Activated T-cell treated with anti-CD3 and anti-CD28 coated beads for 48 hours (primary cell): ENCODE measurements around the gene SPG7.
"Not testable (repeated sequence)": the region's sequence is repeated elsewhere in the genome, so short reads cannot be mapped to it uniquely, and the experiment has no call there.

Experiments used
- DNase-seq: peaks from one replicate; pipeline ENCODE4 v3.0.0-alpha.2; 2020; ENCODE audit warnings: low read depth

The SPG7 gene

DNA sequence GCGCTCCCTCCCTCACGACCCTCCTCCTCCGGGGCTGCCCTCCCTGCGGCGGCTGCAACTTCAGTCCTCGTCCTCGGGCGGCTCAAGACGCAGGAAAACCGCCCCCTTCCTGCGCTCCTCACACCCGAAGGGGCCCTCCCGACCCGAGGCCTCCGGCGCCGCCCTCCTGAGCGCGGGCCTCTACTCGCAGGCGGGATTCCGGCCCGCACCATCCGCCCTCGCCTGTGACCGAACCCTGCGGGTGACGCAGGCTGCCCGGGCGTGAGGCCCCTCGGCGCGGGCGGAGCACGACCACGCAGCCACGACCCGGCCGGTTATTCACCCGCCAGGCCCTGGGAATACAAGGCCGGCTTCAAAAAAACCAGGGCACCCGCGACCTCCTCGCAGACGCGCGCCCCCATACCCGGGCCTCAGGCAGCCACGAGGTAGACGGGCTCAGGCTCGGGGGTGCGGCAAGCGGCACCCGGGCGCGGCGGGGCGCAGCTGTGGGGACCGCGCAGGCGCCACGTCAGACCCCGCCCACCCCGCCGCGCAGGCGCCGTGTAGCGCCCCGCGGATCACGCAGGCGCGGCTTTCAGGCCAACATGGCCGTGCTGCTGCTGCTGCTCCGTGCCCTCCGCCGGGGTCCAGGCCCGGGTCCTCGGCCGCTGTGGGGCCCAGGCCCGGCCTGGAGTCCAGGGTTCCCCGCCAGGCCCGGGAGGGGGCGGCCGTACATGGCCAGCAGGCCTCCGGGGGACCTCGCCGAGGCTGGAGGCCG lies at the start of gene SPG7:
Gene SPG7 (plus strand): TSS at position 570 of the 757 bp plus-strand sequence. CDS start 15 bp downstream, at position 585.
- DNase-seq: peak; percentile 94

DNA sequence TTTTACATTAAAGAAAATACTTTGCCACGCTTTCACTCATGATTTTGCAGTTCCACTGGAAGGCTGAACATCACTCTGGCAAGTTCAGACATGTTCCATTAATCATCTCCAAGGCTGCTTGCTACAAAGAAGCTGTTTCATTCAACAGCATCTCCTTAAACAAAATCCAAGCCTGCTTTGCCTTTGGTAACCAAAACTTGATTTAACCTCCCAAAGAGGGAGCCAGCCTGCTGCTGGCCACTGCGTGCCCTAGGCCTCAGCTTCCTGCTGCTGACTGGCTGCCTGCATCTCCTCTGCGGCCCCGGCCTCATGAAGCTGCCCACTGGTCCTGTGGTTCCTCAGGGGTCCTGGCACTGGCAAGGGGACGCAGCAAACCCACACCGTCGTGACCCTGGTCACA lies 49.7 kb upstream of the SPG7 start:
- no peak for DNase-seq

DNA sequence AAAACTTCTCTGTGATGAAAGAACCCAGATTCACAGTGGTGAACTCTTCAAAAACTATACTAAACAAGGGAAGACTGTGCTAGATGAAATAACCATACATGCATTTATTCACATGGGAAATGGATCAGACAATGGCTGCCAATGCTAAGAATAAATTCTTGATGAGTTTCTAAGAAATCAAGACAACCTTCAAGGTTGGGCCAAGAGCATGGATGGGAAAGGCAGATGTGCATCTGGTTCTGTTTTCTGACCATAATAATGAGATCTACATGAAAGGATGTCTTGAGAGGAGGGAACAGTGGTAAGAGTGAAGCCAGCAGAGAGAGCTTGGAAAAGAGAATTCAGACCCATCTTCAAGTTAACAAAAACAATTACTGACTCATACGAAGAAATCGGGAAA lies 49.2 kb upstream of the SPG7 start:
- DNase-seq: no peak

DNA sequence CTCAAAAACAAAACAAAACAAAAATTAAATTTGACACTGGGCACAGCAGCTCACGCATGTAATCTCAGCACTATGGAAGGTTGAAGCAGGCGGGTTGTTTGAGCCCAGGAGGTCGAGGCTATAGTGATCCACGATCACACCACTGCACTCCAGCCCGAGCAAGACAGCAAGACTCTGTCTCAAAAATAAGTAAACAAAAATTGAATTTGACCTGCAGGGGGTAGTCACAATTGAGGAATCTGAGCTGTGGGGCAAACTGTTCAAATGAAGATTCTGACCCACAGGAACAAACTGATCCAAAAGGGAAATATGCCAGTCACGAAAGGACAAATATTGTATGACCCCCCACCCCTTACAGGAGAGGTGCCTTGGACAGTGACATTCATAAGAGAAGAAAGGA lies 47.6 kb upstream of the SPG7 start:
- DNase-seq: no peak

DNA sequence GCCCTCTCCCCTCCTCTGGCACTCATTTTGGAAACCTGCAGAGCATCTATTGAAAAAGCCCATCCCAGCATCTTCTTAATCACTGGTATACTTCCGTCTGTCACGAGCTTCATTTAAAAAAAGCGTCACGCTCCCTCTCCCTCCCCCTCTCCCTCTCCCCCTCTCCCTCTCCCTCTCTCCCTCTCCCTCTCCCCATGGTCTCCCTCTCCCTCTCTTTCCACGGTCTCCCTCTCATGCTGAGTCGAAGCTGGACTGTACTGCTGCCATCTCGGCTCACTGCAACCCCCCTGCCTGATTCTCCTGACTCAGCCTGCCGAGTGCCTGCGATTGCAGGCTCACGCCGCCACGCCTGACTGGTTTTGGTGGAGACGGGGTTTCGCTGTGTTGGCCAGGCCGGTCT lies 46.3 kb upstream of the SPG7 start:
- DNase-seq: not testable (repeated sequence)

- DNase-seq: not testable (repeated sequence)
Measured at GRCh38 chr16:89462639-89463038, 45.6 kb upstream of the SPG7 start.

- DNase-seq: not testable (repeated sequence)
Measured at GRCh38 chr16:89463312-89463711, 44.9 kb upstream of the SPG7 start.

- no peak for DNase-seq
Measured at GRCh38 chr16:89466920-89467319, 41.3 kb upstream of the SPG7 start.

DNA sequence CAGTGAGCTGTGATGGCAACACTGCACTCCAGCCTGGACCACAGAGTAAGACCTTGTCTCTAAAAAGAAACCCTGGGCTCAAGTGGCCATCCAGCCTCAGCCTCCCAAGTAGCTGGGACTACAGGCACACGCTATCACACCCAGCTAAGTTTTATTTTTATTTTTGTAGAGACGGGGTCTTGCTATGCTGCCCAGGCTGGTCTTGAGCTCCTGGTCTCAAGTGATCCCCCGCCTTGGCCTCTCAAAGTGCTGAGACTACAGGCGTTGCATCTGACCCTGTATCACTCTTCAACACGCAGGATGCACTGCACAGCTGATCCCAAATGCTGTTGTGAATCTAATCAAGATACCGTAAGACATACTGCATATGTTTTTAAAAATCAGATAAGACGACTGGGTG lies 40.8 kb upstream of the SPG7 start:
- no peak for DNase-seq

DNA sequence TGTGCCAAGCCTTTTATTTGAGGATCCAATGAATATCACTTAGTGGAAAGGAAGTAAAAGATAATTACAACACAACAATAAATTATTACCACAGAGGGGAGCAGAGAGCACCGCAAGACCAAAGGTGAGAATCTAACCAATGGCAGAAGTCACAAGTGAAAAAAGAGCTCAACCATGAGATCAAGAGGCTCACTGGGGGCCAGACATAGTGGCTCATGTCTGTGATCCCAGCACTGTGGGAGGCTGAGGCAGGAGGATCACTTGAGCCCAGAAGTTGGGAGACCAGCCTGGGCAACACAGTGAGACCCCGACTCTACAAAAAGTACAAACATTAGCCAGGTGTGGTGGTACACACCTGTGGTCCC lies 35.5 kb upstream of the SPG7 start:
- DNase-seq: no peak

DNA sequence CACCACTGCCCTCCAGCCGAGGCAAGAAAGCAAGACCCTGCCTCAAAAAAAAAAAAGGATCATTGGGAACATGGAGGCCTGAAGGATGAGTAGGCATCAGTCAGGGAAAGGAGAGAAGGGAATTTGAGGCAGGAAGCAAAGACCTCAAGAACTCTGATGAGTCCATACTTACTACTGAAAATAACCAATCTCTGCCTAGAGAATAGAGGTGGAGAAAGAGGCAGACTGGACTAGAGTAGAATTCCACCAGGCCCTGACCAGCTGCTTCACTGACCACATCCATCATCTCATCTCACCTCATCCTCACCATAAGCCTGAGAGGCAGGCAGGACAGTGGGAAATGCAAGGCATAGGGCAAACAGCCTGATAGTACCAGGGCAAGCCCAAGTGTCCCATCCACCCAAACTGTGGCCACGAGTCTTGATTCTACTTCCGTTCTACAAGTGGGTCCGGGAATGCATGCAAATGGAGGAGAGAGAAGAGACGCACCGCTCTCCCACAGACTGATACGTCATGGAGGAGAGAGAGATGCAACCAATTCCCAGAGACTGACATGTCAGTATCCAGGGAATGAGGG lies 35.0 kb upstream of the SPG7 start:
- no peak for DNase-seq

- no peak for DNase-seq
Measured at GRCh38 chr16:89473791-89474414, 34.3 kb upstream of the SPG7 start.

DNA sequence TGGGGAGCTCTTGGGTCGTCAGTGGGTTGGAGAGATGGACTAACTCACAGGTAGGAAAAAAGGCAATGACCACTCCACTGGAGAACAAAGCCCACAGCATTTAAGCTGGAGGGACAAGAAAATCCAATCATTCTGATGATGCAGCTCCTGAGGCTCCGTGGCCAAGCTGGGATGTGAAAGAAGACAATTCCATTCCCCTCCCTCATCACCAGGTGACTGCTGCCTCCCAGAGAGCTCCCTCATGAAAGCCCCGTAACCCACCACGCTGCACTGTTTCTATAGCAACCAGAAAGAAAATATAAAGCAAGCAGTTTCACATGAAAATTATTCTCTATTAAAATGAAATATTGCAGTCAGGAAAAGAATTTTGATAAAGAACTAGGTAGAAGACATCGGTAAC lies 33.1 kb upstream of the SPG7 start:
- no peak for DNase-seq

DNA sequence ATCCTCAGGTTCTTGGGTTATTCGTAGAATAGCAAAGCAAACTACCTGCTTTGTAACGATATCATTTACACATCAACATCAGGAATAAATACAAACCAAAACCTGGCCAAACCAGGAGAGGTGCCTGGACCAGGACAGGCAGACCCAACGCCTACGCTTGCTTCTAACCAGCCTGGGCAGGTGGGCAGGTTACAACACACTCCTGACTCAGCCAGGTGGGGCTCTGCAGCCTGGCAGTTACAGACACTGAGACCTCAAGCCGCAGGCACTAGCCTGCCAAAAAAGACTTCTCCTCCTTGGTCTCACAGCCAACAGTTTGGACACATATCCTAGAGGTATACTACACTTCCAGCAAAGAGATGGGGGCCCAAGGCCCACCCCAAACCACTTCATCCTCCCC lies 31.8 kb upstream of the SPG7 start:
- DNase-seq: no peak

GRCh38 chr16:89476811-89477261 lies 31.4 kb upstream of the SPG7 start:
- DNase-seq: no peak

GRCh38 chr16:89478576-89479221 lies 29.5 kb upstream of the SPG7 start:
- DNase-seq: no peak

DNA sequence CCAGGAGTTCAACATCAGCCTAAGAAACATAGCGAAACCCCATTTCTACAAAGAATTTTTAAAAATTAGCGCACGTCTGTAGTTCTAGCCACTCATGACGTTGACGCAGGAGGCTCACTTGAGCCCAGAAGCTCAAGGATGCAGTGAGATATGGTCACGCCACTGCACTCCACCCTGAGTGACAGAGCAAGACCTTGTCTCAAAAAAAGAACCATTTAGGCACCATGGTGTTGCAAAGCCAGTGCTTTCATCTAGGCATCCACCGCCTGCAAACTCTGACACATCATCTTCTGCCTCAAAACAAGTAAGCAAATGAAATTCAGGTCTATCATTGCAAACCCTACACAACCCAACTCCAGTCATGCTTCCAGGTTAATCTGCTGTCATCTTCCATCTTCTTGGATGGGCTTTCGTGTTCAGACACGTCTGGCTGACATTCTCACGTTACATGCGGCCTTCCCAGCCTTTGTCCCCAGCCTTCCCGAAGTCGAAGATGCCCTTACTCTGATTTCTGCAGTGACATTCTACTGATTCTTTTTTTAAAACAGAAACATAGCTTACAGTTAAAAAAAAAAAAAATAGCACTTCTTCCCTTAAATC lies 26.7 kb upstream of the SPG7 start:
- no peak for DNase-seq

GRCh38 chr16:89482150-89482816 lies 25.9 kb upstream of the SPG7 start:
- DNase-seq: no peak

- DNase-seq: no peak
Measured at GRCh38 chr16:89482817-89483205, 25.4 kb upstream of the SPG7 start.

DNA sequence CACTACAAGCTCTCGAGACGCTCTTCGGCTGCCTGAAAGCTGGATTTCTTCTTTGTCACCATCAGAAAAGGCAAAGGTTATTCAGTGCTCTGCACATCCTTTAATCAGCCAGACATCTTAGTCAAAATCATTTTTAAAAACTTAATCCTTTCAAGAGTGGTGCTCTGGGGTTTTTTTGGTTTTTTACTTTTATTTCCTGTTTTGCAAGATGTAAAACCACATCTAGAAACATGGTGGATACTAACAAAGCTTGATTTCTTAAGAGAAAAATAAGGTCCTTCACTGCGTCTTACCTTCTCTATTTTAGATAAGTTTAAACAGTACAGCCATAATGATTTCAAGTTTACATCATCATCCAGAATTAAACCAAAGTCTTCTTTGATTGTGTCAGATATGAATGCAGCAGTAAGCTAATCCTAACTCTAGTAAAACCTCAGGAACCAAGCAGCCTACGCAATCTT lies 24.1 kb upstream of the SPG7 start:
- DNase-seq: no peak

- no peak for DNase-seq
Measured at GRCh38 chr16:89484923-89485679, 23.1 kb upstream of the SPG7 start.
